NCI-H69 (cell line): ENCODE data around the gene ANAPC13.

Experiments used
- DNase-seq: peaks from one replicate; lab custom pipeline; 2025; lab: John Stamatoyannopoulos, UW

Gene ANAPC13

GRCh38 chr3:134485718-134486576 is at the start of gene ANAPC13, which contains the start of gene CEP63:
TSS of gene ANAPC13 (minus strand) at chr3:134485985. CDS start at chr3:134482904, 3,081 bp downstream.
TSS of gene CEP63 (plus strand) at chr3:134486057. CDS start at chr3:134495321, 9,264 bp downstream.
- DNase-seq, result peak; percentile 97

GRCh38 chr3:134535186-134535970 is 49.6 kb upstream of the ANAPC13 start:
- no peak for DNase-seq

GRCh38 chr3:134533493-134533892 is 47.7 kb upstream of the ANAPC13 start:
- no peak for DNase-seq

- no peak for DNase-seq
These were observed 41.9 kb upstream of the ANAPC13 start for GRCh38 chr3:134527538-134528186.

- no peak for DNase-seq
These were observed 41.3 kb upstream of the ANAPC13 start for GRCh38 chr3:134527037-134527436.

- no peak for DNase-seq
These were observed 40.5 kb upstream of the ANAPC13 start for GRCh38 chr3:134526319-134526718.

GRCh38 chr3:134525293-134525692 is 39.5 kb upstream of the ANAPC13 start:
- no peak for DNase-seq

GRCh38 chr3:134522541-134522940 is 36.8 kb upstream of the ANAPC13 start:
- DNase-seq, result no peak

- no peak for DNase-seq
These were observed 32.0 kb upstream of the ANAPC13 start for GRCh38 chr3:134517791-134518190.

GRCh38 chr3:134516905-134517304 is 31.1 kb upstream of the ANAPC13 start:
- no peak for DNase-seq

- no peak for DNase-seq
These were observed 25.7 kb upstream of the ANAPC13 start for GRCh38 chr3:134511500-134511899.

- no peak for DNase-seq
These were observed 19.7 kb upstream of the ANAPC13 start for GRCh38 chr3:134505485-134505884.

GRCh38 chr3:134504132-134504531 is 18.3 kb upstream of the ANAPC13 start:
- DNase-seq, result no peak

GRCh38 chr3:134503266-134503665 is 17.5 kb upstream of the ANAPC13 start:
- no peak for DNase-seq

GRCh38 chr3:134496471-134497071 is 10.8 kb upstream of the ANAPC13 start:
- DNase-seq, result no peak

GRCh38 chr3:134495980-134496379 is 10.2 kb upstream of the ANAPC13 start:
- DNase-seq, result no peak

GRCh38 chr3:134494495-134494894 is 8.7 kb upstream of the ANAPC13 start:
- no peak for DNase-seq

GRCh38 chr3:134487406-134487805 is 1.6 kb upstream of the ANAPC13 start:
- peak; percentile 8 for DNase-seq

GRCh38 chr3:134486577-134487041 is 824 bp upstream of the ANAPC13 start:
- peak; percentile 68 for DNase-seq

GRCh38 chr3:134485075-134485717 is 589 bp downstream of the ANAPC13 start:
- peak; percentile 51 for DNase-seq

- no peak for DNase-seq
These were observed 2.4 kb downstream of the ANAPC13 start for GRCh38 chr3:134483195-134483900.
